NCI-H2196 treated with DMSO at 0.1 percent for 48 hours (cell line): ENCODE results near the gene AK8.

Experiments used
- DNase-seq: peaks from one replicate; lab custom pipeline; 2025; ENCODE audit not compliant: unreplicated experiment; lab: John Stamatoyannopoulos, UW

The AK8 gene, protein sequence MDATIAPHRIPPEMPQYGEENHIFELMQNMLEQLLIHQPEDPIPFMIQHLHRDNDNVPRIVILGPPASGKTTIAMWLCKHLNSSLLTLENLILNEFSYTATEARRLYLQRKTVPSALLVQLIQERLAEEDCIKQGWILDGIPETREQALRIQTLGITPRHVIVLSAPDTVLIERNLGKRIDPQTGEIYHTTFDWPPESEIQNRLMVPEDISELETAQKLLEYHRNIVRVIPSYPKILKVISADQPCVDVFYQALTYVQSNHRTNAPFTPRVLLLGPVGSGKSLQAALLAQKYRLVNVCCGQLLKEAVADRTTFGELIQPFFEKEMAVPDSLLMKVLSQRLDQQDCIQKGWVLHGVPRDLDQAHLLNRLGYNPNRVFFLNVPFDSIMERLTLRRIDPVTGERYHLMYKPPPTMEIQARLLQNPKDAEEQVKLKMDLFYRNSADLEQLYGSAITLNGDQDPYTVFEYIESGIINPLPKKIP

DNA sequence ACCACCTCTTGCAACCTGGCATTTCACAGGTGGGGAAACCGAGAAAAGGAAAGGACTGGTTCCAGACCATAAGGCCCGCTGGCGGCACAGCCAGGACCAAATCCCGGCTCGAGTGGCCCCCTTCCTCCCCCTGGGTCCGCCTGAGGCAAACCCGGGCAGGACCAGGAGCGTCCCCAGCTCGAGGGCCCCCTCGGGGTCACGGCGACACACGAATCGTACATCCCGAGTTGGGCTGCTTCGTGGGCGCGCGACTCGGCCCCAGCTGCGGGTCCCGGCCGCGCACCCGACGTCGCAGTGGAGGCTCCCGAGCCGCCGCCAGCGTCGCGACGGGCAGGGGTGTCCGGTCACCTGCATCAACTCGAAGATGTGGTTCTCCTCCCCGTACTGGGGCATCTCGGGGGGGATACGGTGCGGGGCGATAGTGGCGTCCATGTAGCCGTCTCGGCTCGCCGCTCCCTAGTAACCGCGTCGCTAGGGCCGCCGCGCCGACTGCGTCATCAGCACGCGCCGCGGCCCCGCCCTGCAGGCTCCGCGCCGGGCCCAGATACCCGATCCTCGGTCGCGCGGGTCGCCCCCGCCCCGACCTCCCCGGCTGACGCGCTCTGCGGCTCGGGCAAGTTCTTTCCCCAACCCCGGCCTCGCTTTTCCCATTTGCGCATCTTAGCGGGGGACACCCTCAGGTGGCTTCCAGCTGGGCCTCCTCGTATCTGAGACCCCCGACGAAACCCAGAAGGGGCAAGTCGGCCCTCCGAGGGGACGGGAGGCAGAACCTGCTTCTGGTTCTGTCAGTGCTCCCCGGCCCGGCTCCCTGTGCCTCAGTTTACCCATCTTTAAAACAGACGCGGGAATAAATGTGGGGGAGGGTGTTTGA lies at the start of gene AK8:
TSS of gene AK8 (minus strand) at position 461 of the 871 bp plus-strand sequence. CDS start at position 432, 29 bp downstream.
- peak; percentile 30 for DNase-seq

DNA sequence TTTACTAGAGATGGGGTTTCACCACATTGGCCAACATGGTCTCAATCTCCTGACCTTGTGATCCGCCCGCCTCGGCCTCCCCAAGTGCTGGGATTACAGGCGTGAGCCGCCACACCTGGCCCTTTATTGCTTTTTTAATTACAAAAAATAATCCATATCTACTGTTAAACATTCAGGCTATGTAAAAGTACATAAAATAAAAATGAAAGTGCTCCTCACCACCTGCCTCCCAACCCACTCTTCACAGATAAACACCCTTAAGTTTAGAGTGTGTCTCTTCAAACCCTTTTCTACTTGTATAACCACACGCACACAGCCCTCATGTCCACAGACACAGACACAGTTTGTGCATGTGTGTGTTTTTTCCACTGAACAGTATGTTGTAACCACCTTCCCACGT lies 49.6 kb upstream of the AK8 start:
- DNase-seq: no peak

GRCh38 chr9:132923346-132923902 lies 45.3 kb upstream of the AK8 start:
- no peak for DNase-seq

DNA sequence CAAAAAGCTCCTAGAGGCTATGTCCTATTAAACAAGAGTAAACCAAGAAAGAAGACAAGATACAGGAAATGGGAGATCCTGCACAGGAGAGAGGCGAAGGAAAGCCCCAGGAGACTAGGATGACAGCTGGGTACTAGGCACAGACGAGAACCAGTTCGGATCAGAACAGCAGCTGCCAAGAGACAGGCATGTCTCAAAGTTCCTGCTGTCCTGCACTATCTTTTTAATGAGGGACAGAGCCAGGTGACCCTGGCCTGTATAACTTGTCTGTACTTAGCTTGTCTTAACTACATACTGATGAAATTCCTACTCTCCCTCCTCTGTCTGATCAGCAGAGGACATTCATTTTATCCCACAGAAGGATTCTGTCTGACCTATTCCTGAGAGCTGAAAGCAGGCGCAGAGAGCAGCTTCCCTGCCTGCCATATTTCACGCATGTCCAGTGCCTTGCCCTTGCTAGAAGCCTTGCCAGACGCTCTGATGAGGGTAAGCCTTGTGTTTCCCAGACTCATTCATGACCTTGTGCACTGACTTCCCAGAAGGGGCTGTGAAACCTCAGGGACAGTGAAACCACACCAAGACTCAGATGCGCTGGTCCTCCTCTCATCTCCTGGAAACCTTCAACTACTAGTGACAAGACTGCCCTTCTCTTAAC lies 41.7 kb upstream of the AK8 start:
- DNase-seq: no peak

GRCh38 chr9:132914924-132915323 lies 36.8 kb upstream of the AK8 start:
- DNase-seq: no peak

- DNase-seq: no peak
Observed at GRCh38 chr9:132912131-132912530, 34.0 kb upstream of the AK8 start.

DNA sequence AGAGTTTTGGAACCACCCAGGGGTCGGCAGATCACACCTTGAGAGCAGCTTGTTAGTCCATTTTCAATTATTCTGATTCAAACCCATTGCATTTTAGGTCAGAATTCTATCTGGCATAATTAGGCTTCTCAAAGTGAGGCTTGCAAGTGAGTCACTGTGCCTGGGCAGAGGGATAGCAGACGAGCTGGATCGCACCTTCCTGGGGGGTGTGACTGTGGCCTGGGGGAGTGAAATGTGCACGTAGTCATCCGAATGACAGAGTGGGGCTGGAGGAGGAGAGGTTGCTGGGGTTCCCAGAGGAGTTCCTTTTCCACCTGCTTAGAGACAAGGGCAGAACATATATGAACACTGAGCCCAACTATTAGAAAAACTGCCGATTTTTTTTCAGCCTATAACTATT lies 32.3 kb upstream of the AK8 start:
- DNase-seq: no peak

DNA sequence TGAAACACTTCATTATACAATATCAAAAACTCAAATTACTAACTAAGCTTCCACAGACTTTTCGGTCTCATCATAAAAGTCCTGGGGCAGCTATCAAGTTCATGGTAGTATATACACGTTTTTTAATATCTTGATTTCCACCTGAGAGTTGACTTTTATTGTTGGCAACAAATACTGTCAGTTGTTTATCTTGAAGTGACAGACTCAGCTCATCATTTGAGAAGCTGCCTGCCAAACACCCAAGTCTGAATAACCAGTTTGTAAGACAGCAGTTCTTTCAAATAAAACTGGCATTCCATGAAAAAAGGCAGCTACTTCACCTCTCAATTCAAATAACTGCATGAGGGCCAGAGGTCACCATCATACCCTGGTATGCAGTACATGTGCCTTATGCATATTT lies 31.2 kb upstream of the AK8 start:
- no peak for DNase-seq

GRCh38 chr9:132908635-132909034 lies 30.6 kb upstream of the AK8 start:
- DNase-seq: no peak

- no peak for DNase-seq
Observed at GRCh38 chr9:132905726-132906125, 27.6 kb upstream of the AK8 start.

- DNase-seq: no peak
Observed at GRCh38 chr9:132903574-132904492, 25.7 kb upstream of the AK8 start.

DNA sequence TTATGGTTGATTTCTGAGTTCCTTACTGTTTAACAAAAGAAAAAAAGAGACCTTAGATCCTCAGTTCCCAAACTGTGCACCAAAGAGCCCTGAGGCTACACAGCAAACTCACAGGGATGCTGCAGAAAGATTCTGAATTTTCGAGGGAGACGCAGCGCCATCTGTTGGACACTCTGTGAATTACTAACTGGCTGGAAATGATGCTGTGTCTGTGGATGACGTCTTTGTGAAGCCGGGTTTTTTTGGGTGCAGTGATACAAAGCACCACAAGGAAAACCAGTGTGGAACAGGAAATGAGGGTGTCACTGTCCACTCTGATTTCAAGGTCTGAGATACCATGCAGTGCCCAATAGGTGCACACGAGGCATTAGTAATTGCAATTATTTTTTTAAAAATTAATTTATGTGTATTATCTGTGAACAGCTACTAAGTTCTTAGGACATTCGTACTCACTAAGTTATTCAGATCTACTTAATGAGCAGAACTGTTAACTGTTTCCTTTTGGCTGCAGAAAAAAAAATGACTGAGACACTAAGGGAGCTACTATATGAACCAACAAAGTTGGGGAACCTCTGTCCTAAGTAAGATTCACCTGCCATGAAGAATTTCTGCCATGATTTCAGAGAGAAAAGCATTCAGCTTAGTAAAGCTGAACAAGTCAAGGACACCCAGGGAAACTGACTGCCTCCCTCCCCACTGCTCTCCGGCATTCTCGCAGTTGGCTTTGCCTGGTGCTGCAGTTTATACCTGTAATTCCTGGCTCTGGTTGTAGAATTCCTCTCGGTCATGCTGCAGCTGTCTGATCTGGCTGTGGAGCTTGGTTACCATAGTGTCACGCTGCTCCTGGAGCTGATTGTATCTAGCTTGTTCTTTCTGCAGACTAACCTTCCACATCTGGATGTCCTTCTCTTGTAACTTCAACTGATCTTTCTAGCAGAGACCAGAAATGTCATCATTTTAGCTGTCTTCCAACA lies 24.1 kb upstream of the AK8 start:
- DNase-seq: peak; percentile 60

DNA sequence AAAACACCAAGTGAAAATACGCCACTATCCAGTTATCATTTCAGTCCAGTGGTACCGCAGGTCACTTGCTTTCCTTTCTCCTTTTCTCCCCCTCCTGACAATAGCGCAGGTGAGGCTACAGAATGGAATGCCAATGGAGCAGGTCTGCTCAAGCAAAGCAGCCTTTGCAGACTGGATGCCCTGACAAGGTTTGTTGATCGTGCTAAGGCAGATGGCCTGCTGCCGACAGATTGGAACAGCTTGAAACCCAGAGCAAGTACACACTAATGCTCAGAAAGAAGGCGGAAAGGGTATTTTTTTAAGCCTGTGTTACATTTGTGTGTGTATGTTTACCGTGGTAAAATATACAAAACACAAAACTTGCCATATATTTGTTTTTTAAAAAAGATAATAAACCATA lies 20.0 kb upstream of the AK8 start:
- DNase-seq: no peak

DNA sequence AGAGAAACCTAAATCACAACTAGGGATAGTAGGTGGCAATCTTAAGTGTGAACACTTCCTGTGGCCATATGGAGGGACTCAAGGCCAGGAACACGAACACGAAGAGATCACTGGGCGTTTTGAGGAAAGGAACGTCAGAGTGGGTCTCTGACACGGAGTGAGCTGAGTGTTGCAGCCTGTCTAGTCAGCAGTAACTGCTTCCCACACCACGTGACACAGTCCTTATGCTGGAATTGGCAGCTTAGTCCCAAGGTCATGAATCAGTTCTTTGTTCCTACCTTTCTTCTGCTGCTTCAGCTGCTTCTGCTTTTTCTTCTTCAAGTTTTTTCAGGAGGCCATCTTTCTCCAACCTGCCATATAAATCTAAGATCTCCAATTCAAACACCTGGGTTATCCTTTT lies 18.8 kb upstream of the AK8 start:
- DNase-seq: no peak

DNA sequence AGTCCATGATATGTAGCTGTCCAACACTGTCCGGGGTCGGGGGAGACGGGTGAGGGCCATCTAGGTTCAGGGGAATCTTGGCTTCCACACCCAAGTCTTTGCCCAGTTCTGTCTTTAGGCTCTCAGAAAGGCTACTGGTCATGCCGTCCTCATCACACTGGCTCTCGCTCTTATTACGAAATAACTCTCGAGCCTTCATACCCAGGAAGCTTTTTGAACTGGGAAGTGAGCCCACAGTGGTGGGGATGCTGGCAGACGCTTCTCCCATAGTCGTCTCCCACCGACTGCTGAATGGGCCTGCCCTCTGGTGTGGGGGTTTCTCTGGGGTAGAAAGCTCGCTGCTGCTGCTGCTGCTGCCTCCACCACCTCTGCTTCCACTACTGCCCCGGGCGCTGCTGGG lies 18.2 kb upstream of the AK8 start:
- DNase-seq: no peak

DNA sequence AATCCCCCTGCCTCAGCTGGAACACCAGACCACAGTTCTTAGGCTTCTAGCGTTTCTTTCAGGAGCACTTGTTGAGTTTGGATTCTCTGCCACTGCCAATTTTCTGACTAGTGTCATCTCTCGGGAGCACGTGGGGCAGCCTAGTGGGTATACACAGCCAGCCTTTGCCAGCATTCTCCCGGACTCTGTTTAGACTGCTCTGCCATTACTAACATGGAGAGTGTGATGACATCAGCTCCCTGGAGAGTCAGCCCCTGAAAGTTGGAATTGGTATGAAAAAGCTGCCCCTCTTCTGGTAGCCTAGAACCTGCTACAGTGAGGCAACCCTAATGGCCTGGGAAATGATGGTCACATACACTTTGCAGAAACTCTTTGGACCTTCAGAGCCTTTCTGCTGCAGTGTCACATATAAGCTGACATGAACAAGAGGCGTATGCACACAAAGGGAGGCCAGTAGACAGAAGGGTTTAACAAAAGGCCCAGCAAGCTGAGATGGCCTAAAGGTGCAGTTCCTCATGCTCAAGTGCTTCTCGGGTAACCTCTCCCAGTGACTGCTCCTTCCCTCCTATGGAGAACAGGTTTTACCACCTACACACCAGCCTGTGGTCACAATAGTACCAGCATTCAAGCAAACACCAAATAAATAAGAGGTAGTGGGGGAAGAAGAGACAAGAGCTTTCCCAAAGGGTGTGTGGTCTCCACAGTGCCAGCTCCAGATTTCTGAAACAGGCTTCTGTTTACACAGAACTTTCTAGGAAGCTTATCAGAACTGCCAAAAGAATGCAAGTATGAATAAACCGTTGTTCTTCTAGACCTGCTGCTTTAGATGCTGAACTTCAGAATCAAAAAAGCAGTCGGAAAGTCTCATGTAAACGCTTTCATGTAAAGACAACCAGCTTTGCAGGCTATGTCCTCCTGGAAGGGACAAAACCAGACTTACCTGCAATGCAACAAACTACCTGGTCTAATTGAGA lies 17.1 kb upstream of the AK8 start:
- peak; percentile 34 for DNase-seq

GRCh38 chr9:132894346-132894745 lies 16.3 kb upstream of the AK8 start:
- no peak for DNase-seq

- DNase-seq: no peak
Observed at GRCh38 chr9:132892400-132892799, 14.3 kb upstream of the AK8 start.
